DOHH2 (cell line): ENCODE results near the gene SPINK8.
"Not testable (repeated sequence)": the region's sequence is repeated elsewhere in the genome, so short reads cannot be mapped to it uniquely, and the experiment has no call there.

ENCODE experiments used
- H3F3A ChIP-seq: fragments of 200-600 bp; sonication (generic), shearing (Covaris generic); 2 replicates; pipeline ENCODE4 v1.6.0; 2016; ENCODE audit warnings: antibody characterized with exemption, mild to moderate bottlenecking; ENCODE audit not compliant: control insufficient read depth, insufficient read depth
- H3K27ac ChIP-seq: fragments of 200-600 bp; sonication (generic); 2 replicates; pipeline ENCODE4 v1.5.1; 2014; ENCODE audit warnings: low read depth, mild to moderate bottlenecking, low read length, moderate library complexity
- H3K27me3 ChIP-seq: fragments of 200-600 bp; sonication (generic); 2 replicates; pipeline ENCODE4 v1.6.1; 2014; ENCODE audit warnings: mild to moderate bottlenecking, low read length, mixed read lengths; ENCODE audit not compliant: control insufficient read depth
- H3K36me3 ChIP-seq: fragments of 200-600 bp; sonication (generic); 2 replicates; pipeline ENCODE4 v1.6.1; 2014; ENCODE audit warnings: mild to moderate bottlenecking, low read length, moderate library complexity, mixed read lengths; ENCODE audit not compliant: control insufficient read depth
- H3K4me1 ChIP-seq: fragments of 200-600 bp; sonication (generic); 2 replicates; pipeline ENCODE4 v1.6.1; 2014; ENCODE audit warnings: mild to moderate bottlenecking, low read length, mixed read lengths; ENCODE audit not compliant: control insufficient read depth
- H3K4me2 ChIP-seq: fragments of 200-600 bp; sonication (generic); 2 replicates; pipeline ENCODE4 v1.6.0; 2014; ENCODE audit warnings: mild to moderate bottlenecking, low read length, moderate library complexity
- H3K4me3 ChIP-seq: fragments of 200-600 bp; sonication (generic); 2 replicates; pipeline ENCODE4 v1.5.1; 2014; ENCODE audit warnings: mild to moderate bottlenecking, low read length, mixed read lengths
- H3K79me2 ChIP-seq: fragments of 200-600 bp; sonication (generic); 2 replicates; pipeline ENCODE4 v1.6.1; 2014; ENCODE audit warnings: mild to moderate bottlenecking, low read length, mixed read lengths; ENCODE audit not compliant: control insufficient read depth
- H3K9me2 ChIP-seq: fragments of 200-600 bp; sonication (generic); replicated peaks from 2 replicates; pipeline ENCODE4 v1.6.1; 2014; ENCODE audit warnings: mild to moderate bottlenecking, low read length, mixed read lengths; ENCODE audit not compliant: control insufficient read depth
- H3K9me3 ChIP-seq: fragments of 200-600 bp; sonication (generic); 2 replicates; pipeline ENCODE4 v1.6.1; 2014; ENCODE audit warnings: antibody characterized with exemption, low read length, mixed read lengths; ENCODE audit not compliant: control insufficient read depth, insufficient read depth
- H4K20me1 ChIP-seq: fragments of 200-600 bp; sonication (generic); 2 replicates; pipeline ENCODE4 v1.6.0; 2014; ENCODE audit warnings: low read depth, mild to moderate bottlenecking, antibody characterized with exemption, low read length, moderate library complexity; ENCODE audit not compliant: control insufficient read depth, insufficient read depth
- CTCF ChIP-seq: fragments of 200-600 bp; sonication (generic); IDR thresholded peaks from one replicate; pipeline ENCODE4 v1.5.1; 2014; ENCODE audit warnings: antibody characterized with exemption, mild to moderate bottlenecking, low read depth, low read length; ENCODE audit not compliant: poor library complexity, severe bottlenecking
- EZH2phosphoT487 ChIP-seq: fragments of 200-600 bp; sonication (generic); IDR thresholded peaks from 2 replicates; pipeline ENCODE4 v1.6.1; 2017; ENCODE audit warnings: borderline replicate concordance, mild to moderate bottlenecking, antibody characterized with exemption, low read length, moderate library complexity, mixed read lengths

SPINK8 gene

GRCh38 chr3:48271763-48272498 is 61.5 kb downstream of the SPINK8 start:
- Histone ChIP-seq H3K79me2 (no peaks in the 10 kb centered on the region), H3K4me3 (no peak overlapping the region), H3K4me1 (no peaks in the 10 kb centered on the region), H3K36me3 (peaks cover 38% of the 10 kb centered on the region), H3K27ac (no peak overlapping the region), H3F3A (no peaks in the 10 kb centered on the region), H3K27me3 (no peaks in the 10 kb centered on the region), H3K4me2 (no peak overlapping the region), H3K9me3 (no peaks in the 10 kb centered on the region), H3K9me2 (no peaks in the 10 kb centered on the region), H4K20me1 (no peaks in the 10 kb centered on the region)
- TF ChIP-seq EZH2phosphoT487 (no peak), CTCF (no peak)

GRCh38 chr3:48271223-48271622 is 62.2 kb downstream of the SPINK8 start:
- not testable (repeated sequence) for H3K9me2 ChIP-seq, H3F3A ChIP-seq, H4K20me1 ChIP-seq, H3K27ac ChIP-seq, H3K79me2 ChIP-seq, H3K4me3 ChIP-seq, H3K27me3 ChIP-seq, H3K9me3 ChIP-seq, H3K4me1 ChIP-seq, H3K4me2 ChIP-seq
- H3K36me3 ChIP-seq: peaks cover 45% of the 10 kb centered on the region

- Histone ChIP-seq H3K9me3 (no peaks in the 10 kb centered on the region), H3K4me1 (no peaks in the 10 kb centered on the region), H3K27me3 (no peaks in the 10 kb centered on the region), H3K79me2 (no peaks in the 10 kb centered on the region), H3K9me2 (no peaks in the 10 kb centered on the region), H3K4me2 (no peak overlapping the region), H3K36me3 (peaks cover 52% of the 10 kb centered on the region), H3K4me3 (no peak overlapping the region), H3F3A (no peaks in the 10 kb centered on the region), H3K27ac (no peak overlapping the region), H4K20me1 (no peaks in the 10 kb centered on the region)
- TF ChIP-seq CTCF (no peak), EZH2phosphoT487 (no peak)
Measured at GRCh38 chr3:48270306-48270705, 63.2 kb downstream of the SPINK8 start.

GRCh38 chr3:48269592-48269991 is 63.9 kb downstream of the SPINK8 start:
- Histone ChIP-seq H3K4me2 (no peak overlapping the region), H4K20me1 (no peaks in the 10 kb centered on the region), H3K4me3 (no peak overlapping the region), H3K4me1 (no peaks in the 10 kb centered on the region), H3K27ac (no peak overlapping the region), H3K9me2 (no peaks in the 10 kb centered on the region), H3K36me3 (peaks cover 53% of the 10 kb centered on the region), H3K9me3 (no peaks in the 10 kb centered on the region), H3K79me2 (no peaks in the 10 kb centered on the region), H3F3A (no peaks in the 10 kb centered on the region), H3K27me3 (no peaks in the 10 kb centered on the region)
- TF ChIP-seq CTCF (no peak), EZH2phosphoT487 (no peak)
